Erythroblast (primary cell): ENCODE results near the gene TBC1D16.

ENCODE experiments used
- GATA1 ChIP-seq: IDR thresholded peaks from 2 replicates; pipeline ENCODE4 v1.6.1; 2011; ENCODE audit warnings: low read depth, mild to moderate bottlenecking, control low read depth, low read length, moderate library complexity
- POLR2A ChIP-seq: IDR thresholded peaks from 2 replicates; pipeline ENCODE4 v1.6.1; 2011; ENCODE audit warnings: mild to moderate bottlenecking, low read length

DNA sequence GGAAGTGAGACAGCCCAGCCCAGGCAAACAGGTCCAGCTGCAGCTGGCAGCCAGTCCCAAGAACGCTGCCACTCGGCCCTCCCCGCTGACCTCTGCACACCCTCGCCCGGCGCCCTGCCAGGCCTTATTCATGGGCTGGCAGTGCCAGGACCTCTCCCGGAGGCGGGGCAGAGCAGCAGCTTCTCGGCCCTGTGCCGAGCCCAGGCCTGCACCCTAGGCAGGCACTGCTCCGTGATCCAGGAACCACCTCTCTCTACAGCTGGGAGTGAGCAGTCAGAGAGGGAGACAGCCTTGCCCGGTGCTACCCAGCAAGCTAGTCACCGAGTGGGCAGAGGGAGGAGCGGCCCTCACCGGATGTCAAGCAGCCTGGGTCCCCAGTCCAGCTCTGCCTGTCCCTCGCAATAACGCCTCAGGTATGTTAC lies 116.5 kb downstream of the TBC1D16 start:
- TF ChIP-seq POLR2A (no peak), GATA1 (no peak)
